Epithelial cell of esophagus (primary cell): Measurements from ENCODE around the gene CA10.
A peak's percentile ranks its signal among the peaks of the same experiment; 100 is the strongest.

Source experiments
- DNase-seq: peaks from one replicate; pipeline ENCODE4 v3.0.0; 2010; ENCODE audit warnings: low read depth
- H3K4me3 ChIP-seq: 2 replicates; pipeline ENCODE4 v1.5.1; 2011; ENCODE audit warnings: mild to moderate bottlenecking, low read length, control low read depth
- TF ChIP-seq, protein P1 (sequence below): IDR thresholded peaks from 2 replicates; pipeline ENCODE4 v1.5.1; 2011; ENCODE audit warnings: low read depth, mild to moderate bottlenecking, low read length, control low read depth, inconsistent platforms; ENCODE audit not compliant: insufficient read depth; ENCODE audit errors: missing control alignments

The CA10 gene

DNA sequence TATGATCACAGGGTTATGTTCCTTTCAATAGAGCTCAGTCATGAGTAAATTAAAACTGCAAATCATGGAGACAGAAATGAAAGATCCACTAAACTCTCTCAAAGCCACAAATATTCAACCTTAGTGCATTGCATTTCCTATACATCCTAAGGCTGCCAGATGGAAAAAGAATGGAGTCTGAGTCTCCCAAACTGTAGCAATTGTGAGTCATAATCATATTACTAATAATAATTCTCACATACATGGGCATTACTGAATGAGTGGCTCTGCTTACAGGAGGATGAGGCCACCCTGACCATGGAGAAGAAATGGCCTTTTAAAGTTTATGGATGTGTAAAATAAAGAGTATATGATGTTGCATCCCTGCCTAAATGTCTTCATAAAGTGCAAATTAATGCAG, 3.2 kb downstream of the CA10 start:
- TF ChIP-seq, protein P1, sequence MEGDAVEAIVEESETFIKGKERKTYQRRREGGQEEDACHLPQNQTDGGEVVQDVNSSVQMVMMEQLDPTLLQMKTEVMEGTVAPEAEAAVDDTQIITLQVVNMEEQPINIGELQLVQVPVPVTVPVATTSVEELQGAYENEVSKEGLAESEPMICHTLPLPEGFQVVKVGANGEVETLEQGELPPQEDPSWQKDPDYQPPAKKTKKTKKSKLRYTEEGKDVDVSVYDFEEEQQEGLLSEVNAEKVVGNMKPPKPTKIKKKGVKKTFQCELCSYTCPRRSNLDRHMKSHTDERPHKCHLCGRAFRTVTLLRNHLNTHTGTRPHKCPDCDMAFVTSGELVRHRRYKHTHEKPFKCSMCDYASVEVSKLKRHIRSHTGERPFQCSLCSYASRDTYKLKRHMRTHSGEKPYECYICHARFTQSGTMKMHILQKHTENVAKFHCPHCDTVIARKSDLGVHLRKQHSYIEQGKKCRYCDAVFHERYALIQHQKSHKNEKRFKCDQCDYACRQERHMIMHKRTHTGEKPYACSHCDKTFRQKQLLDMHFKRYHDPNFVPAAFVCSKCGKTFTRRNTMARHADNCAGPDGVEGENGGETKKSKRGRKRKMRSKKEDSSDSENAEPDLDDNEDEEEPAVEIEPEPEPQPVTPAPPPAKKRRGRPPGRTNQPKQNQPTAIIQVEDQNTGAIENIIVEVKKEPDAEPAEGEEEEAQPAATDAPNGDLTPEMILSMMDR = no peak
- DNase-seq = peak; percentile 53
- H3K4me3 ChIP-seq = no peak overlapping the region

DNA sequence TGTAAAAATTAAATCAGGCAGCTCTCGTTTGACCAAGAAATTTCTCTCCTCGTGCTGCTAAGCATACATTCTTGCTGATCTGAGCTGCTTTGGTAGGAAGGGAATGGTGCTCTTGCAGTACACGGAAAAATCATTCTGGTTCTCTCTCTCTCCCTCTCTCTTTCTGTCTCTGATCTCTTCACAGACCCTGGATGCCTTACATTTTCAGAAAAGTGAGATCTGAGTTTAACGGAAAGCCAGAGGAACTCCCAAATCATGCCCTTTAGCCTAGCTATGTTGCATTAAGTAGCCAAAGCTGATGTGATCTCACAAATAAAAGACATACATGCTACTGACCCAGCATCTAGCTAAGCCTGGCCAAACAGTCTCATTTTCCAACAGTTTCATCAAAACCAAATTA, 4.0 kb downstream of the CA10 start:
- TF ChIP-seq, protein P1 = no peak
- no peak for DNase-seq
- H3K4me3 ChIP-seq = no peak overlapping the region

DNA sequence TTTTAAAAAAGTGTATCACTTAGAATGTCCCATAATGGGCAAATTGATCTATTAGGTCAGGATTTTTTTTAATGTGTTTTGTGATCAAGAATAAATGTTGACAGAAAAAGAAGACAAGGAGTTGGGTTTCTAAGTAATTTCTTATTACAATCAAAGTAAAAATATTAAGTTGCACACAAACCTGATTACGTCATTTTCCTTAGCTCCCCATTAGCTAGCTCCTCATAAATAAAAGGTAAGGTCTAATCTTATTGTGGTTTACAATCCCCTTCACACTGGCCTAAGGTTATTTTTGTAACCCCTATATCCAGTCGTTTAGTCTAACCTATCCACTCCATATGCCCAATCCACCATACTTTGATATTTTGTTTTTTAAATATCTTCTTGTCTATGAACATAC, 7.6 kb downstream of the CA10 start:
- TF ChIP-seq, protein P1 = no peak
- no peak for DNase-seq
- no peak overlapping the region for H3K4me3 ChIP-seq

DNA sequence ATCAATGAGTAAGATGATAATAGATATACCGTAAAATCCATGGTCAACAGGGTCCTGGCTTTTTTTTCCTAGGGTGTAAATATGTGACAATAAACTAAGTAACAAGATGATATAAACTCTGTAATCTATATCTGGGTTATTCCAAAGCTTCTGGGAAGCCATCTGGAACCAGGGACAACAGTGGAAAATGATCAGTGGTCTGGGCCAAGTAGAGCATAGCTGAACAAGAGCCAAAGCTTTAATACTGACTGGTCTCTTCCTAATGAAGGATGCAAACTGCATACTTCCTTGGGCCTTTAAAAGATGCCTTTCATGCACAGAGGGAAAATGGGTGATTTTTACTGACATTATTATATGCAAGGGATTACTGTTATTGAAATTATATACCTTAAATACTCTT, 8.9 kb downstream of the CA10 start:
- H3K4me3 ChIP-seq = no peak overlapping the region
- TF ChIP-seq, protein P1 = no peak
- no peak for DNase-seq

DNA sequence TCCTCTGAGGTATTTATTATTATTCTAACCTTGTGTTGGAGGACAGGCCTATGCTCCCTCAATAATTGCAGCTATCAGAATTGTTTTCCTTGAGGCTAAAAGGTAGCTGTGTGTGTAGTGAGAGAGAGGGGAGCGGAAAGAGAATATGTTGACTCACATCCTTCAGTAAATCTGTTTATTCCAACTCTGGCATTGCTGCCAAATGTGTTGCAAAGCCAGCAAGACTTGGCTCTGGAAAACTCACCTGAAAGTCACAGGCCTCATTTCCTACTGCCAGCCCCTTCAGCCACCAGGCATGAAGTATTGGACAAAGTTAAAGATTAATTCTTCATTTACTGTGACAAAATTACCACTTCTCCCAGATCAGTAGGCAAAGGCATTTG, 9.6 kb downstream of the CA10 start:
- H3K4me3 ChIP-seq = no peak overlapping the region
- TF ChIP-seq, protein P1 = no peak
- peak; percentile 85 for DNase-seq

DNA sequence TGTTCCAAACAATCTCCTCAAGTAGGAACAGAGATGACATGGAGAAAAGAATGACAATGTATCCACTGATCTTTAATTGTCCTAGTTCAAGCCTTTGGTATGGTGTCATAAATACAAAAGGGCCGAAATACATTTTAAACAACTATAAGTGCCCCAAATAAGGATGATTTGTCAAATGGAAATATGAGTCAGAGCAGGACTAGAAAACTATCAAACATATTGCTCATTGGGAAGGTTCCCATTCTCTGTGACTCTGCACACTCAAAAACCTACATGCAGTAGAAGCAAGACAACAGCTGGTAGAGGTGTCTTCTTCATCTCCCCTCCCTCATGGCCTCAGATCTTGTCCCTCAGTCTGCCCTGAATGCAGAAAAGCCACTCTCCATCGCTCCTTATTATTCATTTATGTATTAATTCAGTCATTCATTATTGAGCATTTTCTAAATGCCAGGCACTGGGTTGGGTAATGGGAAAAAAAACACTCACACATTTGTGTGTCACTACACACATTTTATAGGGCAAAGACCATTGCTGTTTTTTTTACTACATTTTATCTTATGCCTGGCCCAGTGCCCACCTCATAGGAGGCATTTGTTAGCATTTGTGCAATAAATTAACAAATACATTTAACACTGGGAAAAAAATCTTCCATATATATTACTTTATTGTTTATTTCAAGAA, 10.1 kb downstream of the CA10 start:
- peak; percentile 63 for DNase-seq
- TF ChIP-seq, protein P1 = no peak
- H3K4me3 ChIP-seq = no peak overlapping the region

DNA sequence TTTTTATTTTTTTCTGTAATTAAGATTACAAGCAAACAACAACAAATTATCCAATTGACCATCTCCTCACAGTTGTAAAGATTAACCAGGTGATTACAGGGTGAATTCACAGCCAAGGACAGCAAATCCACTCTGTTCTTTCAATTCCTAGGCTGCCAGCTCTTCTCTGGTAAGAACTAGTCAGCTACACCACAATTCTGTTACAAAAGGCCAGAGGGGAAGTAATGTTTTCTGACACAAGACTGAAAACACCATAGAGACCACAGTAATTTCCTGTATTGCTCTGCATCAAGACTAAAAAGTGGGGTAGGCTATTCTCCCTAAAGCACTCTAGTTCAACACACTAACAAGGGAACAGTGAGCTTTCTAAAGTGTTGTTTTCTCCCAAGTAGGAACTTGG, 10.6 kb downstream of the CA10 start:
- TF ChIP-seq, protein P1 = no peak
- DNase-seq = peak; percentile 35
- H3K4me3 ChIP-seq = no peak overlapping the region
